ENCODE measurements around the gene IL17REL.

Gene IL17REL

GRCh38 chr22:50022171-50022819, 9.7 kb upstream of the IL17REL start:
- DNase-seq (ENCODE audit: low spot score), result no peak

GRCh38 chr22:50020606-50021005, 8.0 kb upstream of the IL17REL start:
- DNase-seq (ENCODE audit: low spot score), result no peak

GRCh38 chr22:50019316-50019715, 6.8 kb upstream of the IL17REL start:
- no peak for DNase-seq (ENCODE audit: low spot score)

GRCh38 chr22:50018608-50019285, 6.2 kb upstream of the IL17REL start:
- DNase-seq (ENCODE audit: low spot score), result no peak

- DNase-seq (ENCODE audit: low spot score), result no peak
These were observed 5.2 kb upstream of the IL17REL start for GRCh38 chr22:50017701-50018224.

- no peak for DNase-seq (ENCODE audit: low spot score)
These were observed 4.6 kb upstream of the IL17REL start for GRCh38 chr22:50016988-50017700.

GRCh38 chr22:50016308-50016987, 3.9 kb upstream of the IL17REL start:
- DNase-seq (ENCODE audit: low spot score), result no peak

GRCh38 chr22:50015451-50016307, 3.1 kb upstream of the IL17REL start:
- DNase-seq (ENCODE audit: low spot score), result no peak

- no peak for DNase-seq (ENCODE audit: low spot score)
These were observed 2.3 kb upstream of the IL17REL start for GRCh38 chr22:50014655-50015401.

GRCh38 chr22:50014053-50014501, 1.5 kb upstream of the IL17REL start:
- no peak for DNase-seq (ENCODE audit: low spot score)

GRCh38 chr22:50011447-50012210, 936 bp downstream of the IL17REL start:
- no peak for DNase-seq (ENCODE audit: low spot score)

GRCh38 chr22:50010676-50011446, 1.7 kb downstream of the IL17REL start:
- no peak for DNase-seq (ENCODE audit: low spot score)

- no peak for DNase-seq (ENCODE audit: low spot score)
These were observed 2.5 kb downstream of the IL17REL start for GRCh38 chr22:50009765-50010675.

- DNase-seq (ENCODE audit: low spot score), result no peak
These were observed 3.3 kb downstream of the IL17REL start for GRCh38 chr22:50009251-50009650.

GRCh38 chr22:50008151-50009040, 4.2 kb downstream of the IL17REL start:
- DNase-seq (ENCODE audit: low spot score), result no peak

- DNase-seq (ENCODE audit: low spot score), result no peak
These were observed 5.5 kb downstream of the IL17REL start for GRCh38 chr22:50007057-50007511.

GRCh38 chr22:50004918-50005317, 7.6 kb downstream of the IL17REL start:
- no peak for DNase-seq (ENCODE audit: low spot score)

Data from kidney tubule cell (primary cell).